Bladder microvascular endothelial cell (primary cell): ENCODE measurements around the gene ZFP42. TPM values are rescaled to one million over a fixed set of nuclear protein-coding genes. Genes with fewer than 3 reads are reported as not detected.

Source experiments
- total RNA-seq: library from RNA; depleted of rRNA; stranded (reverse); fragments of >200 nt; gene quantifications from 2 replicates; pipeline ENCODE4 v1.2.3, GENCODE V29; 2014

ZFP42 gene
- 0.16 TPM in 1 of 2 replicates, not detected in the other for total RNA-seq

GRCh38 chr4:187995322-187996207, at the start of gene ZFP42:
ZFP42 (plus strand) TSS chr4:187995771; CDS start chr4:188002808, 7,037 bp downstream.

Other genes with a start within 250 kb of the ZFP42 start
- gene TRIML2, start 113.8 kb downstream of the ZFP42 start, total RNA-seq: 1.2 and 3.1 TPM in 2 replicates
- gene TRIML1, start 143.7 kb downstream of the ZFP42 start, total RNA-seq: 0.49 TPM in 1 of 2 replicates, not detected in the other